Hippocampal formation (tissue), 2 donors: ENCODE measurements around the gene SLC16A5.
A peak's percentile ranks its signal among the peaks of the same experiment; 100 is the strongest.

Source experiments
- DNase-seq, 2 donors: peaks; one replicate each; lab custom pipeline; 2025; lab: John Stamatoyannopoulos, UW

SLC16A5 gene

DNA sequence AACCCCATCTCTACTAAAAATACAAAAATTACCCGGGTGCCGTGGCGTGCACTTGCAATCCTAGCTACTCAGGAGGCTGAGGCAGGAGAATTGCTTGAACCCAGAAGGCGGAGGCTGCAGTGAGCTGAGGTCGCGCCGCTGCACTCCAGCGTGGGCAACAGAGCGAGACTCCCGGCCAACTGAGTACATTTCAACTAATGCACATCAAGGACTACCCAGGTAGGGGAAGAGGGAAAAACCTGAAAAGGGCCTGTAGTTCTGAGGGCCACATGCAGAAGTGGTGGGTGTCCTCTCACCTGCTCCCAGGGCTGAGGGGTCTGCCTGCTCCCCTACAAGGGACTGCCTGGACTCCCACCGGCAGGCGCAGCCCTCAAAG is 584 bp upstream of the SLC16A5 start:
- no peak for DNase-seq

GRCh38 chr17:75088465-75089417 is 987 bp downstream of the SLC16A5 start:
- DNase-seq: no peak

DNA sequence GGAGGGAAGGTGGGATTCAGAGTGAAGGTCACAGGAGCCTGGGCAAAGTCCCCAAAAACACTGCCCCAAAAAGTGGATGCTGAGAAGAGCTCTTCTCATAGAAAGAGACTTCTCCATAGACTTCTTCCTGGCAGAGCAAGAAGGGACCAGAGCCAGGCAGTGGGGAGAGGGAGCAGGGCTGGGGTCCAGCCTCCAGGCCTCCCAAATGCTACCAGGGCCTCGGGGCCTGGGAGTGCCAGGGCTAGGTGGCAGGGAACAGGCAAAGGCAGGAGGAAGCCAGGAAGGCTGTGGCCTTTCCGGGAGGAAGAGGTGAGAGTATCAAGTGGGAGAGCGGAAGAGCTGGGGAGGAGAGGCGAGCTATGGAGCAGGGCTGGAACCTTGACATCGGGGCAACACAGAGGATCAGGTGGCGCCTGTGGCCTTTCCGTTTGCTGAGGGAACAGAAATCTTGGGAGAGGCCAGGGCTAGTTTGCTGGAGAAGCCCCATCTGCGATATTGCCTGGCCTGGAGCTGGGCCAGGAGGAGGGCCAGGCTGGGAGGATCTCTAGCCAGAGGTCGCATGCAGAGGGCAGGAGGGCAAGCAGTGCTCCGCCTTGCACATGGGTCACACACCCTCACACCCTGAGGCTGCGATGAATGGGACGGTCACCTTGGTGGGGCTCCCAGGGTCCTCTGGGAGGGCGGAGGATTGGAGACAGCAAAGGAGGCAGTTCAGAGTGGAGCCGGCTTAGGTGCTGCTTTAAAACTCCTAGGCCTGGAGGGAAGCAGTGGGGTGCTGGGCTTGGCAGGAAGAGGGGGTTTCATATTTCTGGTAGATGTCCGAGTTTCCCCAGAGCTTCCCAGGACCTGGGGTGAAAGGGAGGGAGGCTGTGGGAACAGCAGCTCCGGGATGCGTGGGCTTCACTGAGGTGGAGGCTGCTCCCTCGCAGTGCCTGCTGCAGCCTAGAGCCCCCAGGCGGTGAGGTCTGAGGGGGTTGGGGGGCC is 3.4 kb downstream of the SLC16A5 start:
- no peak for DNase-seq

DNA sequence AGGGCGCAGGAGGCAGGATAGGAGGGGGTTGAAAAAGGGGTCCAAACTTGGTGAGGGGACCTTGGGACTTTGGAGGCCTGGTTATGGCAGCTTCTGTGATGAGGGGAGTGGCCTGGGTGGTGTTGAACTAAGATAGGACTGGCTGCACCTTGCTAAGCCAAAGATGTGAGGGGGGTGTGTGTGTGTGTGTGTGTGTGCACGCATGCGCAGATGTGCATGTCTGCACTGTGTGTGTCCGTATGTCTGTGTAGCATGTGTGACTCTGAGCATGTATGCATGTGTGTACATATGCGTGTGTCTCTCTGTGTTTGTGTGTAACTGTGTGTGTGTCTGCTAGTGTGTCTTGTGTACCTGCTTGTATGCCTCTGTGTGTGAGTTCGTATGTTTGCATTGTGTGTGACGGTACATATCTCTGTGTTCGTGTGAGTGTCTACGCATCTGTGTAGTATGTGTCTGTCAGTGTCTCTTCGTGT is 4.1 kb downstream of the SLC16A5 start:
- DNase-seq: no peak

- DNase-seq: no peak
These were observed 5.9 kb downstream of the SLC16A5 start for GRCh38 chr17:75093548-75094158.

GRCh38 chr17:75094871-75095399 is 7.2 kb downstream of the SLC16A5 start:
- no peak for DNase-seq

- DNase-seq: peak in 1 of 2 donors; percentile 23
These were observed 8.4 kb downstream of the SLC16A5 start for GRCh38 chr17:75096082-75096625.

DNA sequence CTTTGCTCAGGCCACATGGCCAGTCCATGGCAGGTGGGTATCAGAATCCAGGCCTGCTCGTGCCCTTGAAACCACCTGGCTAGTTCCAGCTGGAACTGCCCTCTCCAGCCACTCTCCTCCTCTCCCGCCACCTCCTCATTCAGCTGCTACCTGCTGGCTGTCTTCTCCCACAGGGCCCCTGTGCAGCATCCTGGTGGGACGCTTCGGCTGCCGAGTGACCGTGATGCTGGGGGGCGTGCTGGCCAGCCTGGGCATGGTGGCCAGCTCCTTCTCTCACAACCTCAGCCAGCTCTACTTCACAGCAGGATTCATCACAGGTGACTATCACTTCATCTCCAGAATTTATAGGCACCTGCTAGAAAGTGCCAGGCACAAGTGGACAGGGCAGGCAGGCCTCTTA is 10.1 kb downstream of the SLC16A5 start:
- DNase-seq: no peak

DNA sequence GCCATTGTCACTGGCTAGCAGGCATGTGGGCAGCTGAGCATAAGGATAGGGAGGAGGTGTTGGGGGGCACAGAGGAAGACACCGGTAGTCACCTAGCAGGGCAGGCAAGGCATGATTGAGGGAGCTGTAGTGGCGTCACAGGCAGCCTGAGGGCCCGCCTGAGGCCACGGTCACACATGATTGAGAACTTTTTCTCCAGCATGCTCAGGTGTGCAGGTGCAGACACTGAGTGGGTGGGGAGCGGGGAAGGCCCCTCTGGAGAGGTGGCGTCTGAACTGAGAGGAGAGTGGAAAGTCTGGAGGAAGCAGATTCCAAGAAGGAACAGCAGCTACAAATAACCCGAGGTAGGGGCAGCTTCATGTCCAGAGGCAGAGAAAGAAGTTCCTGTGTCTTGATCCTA is 11.1 kb downstream of the SLC16A5 start:
- no peak for DNase-seq

DNA sequence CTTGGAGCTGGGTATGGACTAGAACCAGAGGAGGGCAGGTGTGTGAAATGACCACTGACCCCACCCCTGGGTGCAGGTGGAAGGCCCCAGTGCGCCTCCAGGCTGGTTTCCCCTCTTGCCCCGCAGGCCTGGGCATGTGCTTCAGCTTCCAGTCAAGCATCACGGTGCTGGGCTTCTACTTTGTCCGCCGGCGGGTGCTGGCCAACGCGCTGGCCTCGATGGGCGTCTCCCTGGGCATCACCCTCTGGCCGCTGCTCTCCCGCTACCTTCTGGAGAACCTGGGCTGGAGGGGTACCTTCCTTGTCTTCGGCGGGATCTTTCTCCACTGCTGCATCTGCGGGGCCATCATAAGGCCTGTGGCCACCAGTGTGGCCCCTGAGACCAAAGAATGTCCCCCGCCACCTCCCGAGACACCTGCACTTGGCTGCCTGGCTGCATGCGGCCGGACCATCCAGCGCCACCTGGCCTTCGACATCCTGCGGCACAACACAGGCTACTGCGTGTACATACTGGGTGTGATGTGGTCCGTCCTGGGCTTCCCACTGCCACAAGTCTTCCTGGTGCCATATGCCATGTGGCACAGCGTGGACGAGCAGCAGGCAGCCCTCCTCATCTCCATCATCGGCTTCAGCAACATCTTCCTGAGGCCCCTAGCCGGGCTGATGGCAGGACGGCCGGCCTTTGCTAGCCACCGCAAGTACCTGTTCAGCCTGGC is 12.3 kb downstream of the SLC16A5 start:
- DNase-seq: no peak

DNA sequence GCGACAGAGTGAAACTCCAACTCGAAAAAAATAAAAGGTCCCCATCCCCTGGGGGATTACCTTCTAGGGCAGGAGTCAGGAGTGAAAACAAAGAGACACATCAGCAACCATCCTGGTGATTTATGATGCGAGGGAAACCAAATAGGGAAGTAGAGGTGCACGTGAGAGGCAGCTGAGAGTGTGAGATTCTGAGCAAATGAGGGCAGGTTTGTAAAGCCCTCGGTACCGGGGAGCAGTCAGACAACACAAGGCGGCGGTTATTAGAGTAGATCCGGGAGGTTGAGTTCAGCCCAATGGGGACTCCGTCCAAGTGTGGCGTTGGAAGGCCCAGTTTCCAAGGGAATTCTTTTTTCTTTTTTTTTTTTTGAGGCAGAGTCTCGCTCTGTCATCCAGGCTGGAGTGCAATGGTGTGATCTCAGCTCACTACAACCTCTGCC is 14.6 kb downstream of the SLC16A5 start:
- DNase-seq: no peak

DNA sequence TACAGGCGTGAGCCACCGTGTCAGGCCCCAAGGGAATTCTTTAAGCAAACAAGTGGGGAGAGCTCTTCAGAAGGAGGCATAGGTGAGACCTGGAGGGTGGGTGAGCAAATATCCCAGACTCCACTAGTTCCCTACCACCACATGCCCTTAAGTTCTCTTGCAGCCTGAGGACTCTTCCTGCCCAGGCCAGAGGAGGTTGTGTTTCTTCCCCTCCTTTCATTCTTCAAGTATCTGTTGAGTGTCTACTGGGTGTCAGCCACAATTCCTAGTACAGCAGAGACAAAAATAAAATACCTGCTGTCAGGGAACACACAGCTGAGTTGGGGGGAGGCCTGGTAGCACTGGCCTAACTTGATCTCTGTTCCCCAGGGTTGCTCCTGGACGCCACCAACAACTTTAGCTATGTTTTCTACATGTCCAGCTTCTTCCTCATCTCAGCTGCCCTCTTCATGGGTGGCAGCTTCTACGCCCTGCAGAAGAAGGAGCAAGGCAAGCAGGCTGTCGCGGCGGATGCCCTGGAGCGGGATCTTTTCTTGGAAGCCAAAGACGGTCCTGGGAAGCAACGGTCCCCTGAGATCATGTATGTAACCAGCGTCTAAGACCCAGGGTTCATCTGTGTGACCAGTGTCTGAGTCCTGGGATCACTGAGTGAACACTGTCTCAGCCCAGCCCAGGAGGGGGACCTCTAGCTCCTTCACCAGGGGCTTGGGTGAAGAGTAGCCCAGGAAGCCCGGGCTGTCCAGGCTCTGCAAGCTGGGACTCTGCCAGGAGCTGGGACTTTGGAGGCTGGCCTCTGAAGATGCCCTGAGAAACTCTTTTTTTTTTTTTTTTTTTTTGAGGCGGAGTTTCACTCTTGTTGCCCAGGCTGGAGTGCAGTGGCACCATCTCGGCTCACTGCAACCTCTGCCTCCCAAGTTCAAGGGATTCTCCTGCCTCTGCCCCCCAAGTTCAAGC is 16.1 kb downstream of the SLC16A5 start:
- DNase-seq: no peak

DNA sequence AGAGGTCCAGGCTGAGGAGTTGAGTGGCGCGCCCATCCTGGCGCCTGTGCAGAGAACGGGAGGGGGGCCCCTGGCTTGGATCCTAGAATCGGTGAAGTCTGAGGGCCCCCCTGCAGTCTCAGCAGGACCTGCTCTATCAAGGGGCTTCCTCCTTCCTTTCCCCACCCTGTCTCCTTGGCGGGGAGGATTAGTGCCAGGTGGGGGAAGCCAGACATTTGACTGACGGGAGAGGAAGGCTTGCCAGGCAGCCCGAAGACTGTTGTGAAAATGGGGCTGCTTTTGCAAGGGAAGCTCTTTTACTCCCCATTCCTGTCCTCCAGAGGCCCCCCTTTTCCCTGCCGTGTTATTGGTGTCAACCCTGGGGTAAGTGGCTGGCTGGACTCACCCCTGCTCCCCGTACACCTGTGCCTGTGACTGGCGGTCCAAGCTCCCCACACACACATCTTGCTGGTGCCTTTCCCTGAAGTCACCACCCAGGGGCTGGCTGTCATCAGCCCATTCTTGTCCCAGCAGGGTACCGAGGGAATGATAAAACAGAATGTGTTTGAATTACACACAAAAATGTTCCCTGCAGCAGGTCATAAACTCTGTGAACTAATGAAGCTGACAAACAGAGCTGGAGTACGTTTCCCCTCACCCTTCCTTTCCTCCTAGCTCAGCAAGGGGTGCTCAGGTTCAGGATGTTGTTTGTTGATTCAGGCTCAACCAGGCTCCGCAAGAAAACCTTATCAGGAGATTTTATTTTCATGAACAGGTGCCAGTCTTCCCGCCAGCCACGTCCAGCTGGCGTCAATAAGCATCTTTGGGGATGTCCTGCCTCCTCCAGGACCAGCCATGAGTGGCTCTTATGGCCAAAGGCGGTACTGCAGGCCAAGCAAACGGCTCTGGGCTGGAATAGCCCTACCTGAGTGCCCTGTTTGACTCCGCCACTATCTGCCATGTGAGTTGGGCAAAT is 17.6 kb downstream of the SLC16A5 start:
- no peak for DNase-seq

DNA sequence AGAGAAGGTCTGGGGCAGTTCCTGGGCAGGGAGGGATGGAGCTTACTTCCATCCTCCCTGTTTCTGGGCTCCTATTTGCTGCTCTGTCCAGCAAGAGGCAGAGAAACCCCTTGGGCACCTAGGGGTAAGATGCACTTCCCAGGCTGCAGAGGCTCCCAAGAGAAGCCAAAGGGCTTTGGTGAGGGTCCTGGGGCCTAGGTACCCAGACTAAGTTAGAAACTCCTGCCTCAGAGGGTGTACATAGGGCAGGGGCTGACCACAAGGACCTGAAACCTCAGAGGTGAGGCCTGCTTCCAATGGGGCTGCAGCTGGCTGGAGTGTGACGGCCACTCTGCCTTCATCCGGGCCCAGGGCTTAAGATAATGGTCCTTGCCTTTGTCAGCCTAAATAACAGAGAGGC is 20.4 kb downstream of the SLC16A5 start:
- no peak for DNase-seq

GRCh38 chr17:75109046-75109406 is 21.3 kb downstream of the SLC16A5 start:
- DNase-seq: no peak

- DNase-seq: peak; percentile 68 to 82
These were observed 21.9 kb downstream of the SLC16A5 start, which contains the start of gene ARMC7 for GRCh38 chr17:75109407-75110233. Gene ARMC7, plus strand, starts transcription at chr17:75109969. Its CDS starts 320 bp downstream, at chr17:75110289.

DNA sequence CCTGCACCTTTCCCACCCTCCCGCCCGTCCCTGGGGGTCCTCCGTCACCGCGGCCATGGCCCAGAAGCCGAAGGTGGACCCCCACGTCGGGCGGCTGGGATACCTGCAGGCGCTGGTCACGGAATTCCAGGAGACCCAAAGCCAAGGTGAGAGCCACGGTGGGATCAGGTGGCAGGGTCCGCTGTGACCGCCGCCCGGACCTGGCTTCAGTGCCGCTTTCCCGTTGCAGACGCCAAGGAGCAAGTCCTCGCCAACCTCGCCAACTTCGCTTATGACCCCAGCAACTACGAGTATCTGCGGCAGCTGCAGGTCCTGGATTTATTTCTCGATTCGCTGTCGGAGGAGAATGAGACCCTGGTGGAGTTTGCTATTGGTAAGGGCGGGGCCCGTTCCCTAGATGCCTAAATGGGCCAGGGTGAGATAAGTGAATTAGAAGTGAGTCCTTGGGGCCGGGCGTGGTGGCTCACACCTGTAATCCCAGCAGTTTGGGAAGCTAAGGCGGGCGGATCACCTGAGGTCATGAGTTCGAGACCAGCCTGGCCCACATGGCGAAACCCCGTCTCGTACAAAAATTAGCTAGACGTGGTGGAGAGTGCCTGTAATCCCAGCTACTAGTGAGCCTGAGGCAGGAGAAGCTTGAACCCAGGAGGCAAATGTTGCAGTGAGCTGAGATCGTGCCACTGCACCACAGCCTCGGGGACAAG is 22.6 kb downstream of the SLC16A5 start:
- no peak for DNase-seq
